Measurements from ENCODE around the gene IRAK2. TPM values are rescaled to one million over a fixed set of nuclear protein-coding genes. Genes with fewer than 3 reads are reported as not detected.

Gene IRAK2
- total RNA-seq, 1 donor from 2014 or later, result 1.5 TPM

DNA sequence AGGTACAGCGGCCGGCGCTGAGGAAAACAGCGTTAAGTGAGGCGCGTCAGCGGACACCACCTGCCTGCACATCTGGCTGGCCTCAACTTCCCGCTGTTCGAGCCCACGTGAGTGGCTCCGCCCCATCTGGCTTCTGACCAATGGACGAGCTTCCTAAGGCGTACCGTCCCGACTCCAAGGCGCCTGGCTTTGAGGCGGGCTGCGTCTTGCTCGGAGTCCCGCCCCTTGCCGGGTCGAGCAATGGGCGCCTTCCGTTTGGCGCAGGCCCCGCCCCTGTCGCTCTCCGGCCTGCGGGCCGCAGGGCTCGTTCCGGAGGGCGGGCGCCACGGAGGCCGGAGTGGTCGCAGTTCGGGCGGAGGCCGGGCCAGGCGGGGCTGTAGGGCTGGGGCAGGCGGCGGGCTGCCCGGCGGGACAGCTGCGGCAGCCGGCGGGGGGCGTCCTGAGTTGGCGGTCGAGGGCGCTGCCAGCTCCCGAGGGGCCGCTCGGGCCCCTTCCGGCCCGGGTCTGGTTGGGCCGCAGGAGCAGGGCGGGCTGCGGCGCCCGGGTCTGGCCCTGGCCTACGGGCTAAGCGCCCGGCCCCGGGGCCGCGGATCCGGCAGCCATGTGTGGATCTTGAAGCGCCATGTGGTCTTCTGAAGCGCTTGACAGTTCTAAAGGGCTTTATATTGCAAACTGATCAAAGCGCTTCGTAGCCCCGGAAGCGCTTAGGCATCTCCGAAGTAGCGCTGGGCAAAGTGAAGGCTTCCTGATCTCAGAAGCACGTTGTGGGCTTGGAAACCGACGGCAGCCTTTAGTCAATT lies 83.7 kb downstream of the IRAK2 start, which contains the start of gene TATDN2:
TATDN2 (plus strand) TSS at position 276 of the 800 bp plus-strand sequence. CDS start 742 bp downstream, outside the sequence.
- H3K4me3 Mint-ChIP-seq (ENCODE audit: unreplicated experiment), result peak within 1 kb of the TSS; percentile 90
- no peak for TF ChIP-seq CTCF (IDR thresholded peaks at IDR 0.05)
- no peaks in the 10 kb centered on the region for H3K9me3 Mint-ChIP-seq (ENCODE audit: unreplicated experiment)
- peak within 1 kb of the TSS; percentile 88 for H3K27ac Mint-ChIP-seq (ENCODE audit: unreplicated experiment)
- DNase-seq (ENCODE audit: extremely low spot score, unreplicated experiment), result peak; percentile 98
- peaks cover 21% of the 10 kb centered on the region for H3K36me3 Mint-ChIP-seq (ENCODE audit: unreplicated experiment)
- no peaks in the 10 kb centered on the region for H3K27me3 Mint-ChIP-seq (ENCODE audit: unreplicated experiment)
- peaks cover 26% of the 10 kb centered on the region for H3K4me1 Mint-ChIP-seq (ENCODE audit: unreplicated experiment)

GRCh38 chr3:10248984-10249748 lies 84.4 kb downstream of the IRAK2 start:
- Mint-ChIP-seq H3K4me3 (ENCODE audit: unreplicated experiment) (peak overlapping the region; percentile 86), H3K27me3 (ENCODE audit: unreplicated experiment) (no peaks in the 10 kb centered on the region)
- DNase-seq (ENCODE audit: extremely low spot score, unreplicated experiment), result no peak

GRCh38 chr3:10249833-10250232 lies 85.1 kb downstream of the IRAK2 start:
- H3K4me1 Mint-ChIP-seq (ENCODE audit: unreplicated experiment), result peaks cover 26% of the 10 kb centered on the region
- H3K4me3 Mint-ChIP-seq (ENCODE audit: unreplicated experiment), result peak overlapping the region; percentile 86
- no peaks in the 10 kb centered on the region for H3K27me3 Mint-ChIP-seq (ENCODE audit: unreplicated experiment)
- no peaks in the 10 kb centered on the region for H3K9me3 Mint-ChIP-seq (ENCODE audit: unreplicated experiment)
- peaks cover 26% of the 10 kb centered on the region for H3K36me3 Mint-ChIP-seq (ENCODE audit: unreplicated experiment)
- peak overlapping the region; percentile 81 for H3K27ac Mint-ChIP-seq (ENCODE audit: unreplicated experiment)
- no peak for DNase-seq (ENCODE audit: extremely low spot score, unreplicated experiment)
- no peak for TF ChIP-seq CTCF (IDR thresholded peaks at IDR 0.05)

More at GRCh38 chr3:10248984-10249748, 84.4 kb downstream of the IRAK2 start:
- Mint-ChIP-seq H3K36me3 (ENCODE audit: unreplicated experiment) (peaks cover 27% of the 10 kb centered on the region), H3K9me3 (ENCODE audit: unreplicated experiment) (no peaks in the 10 kb centered on the region), H3K27ac (ENCODE audit: unreplicated experiment) (peak overlapping the region; percentile 81), H3K4me1 (ENCODE audit: unreplicated experiment) (peaks cover 26% of the 10 kb centered on the region)
- TF ChIP-seq CTCF (IDR thresholded peaks at IDR 0.05), result no peak

- Mint-ChIP-seq H3K36me3 (ENCODE audit: unreplicated experiment) (peaks cover 27% of the 10 kb centered on the region), H3K4me3 (ENCODE audit: unreplicated experiment) (no peak overlapping the region), H3K27ac (ENCODE audit: unreplicated experiment) (no peak overlapping the region), H3K4me1 (ENCODE audit: unreplicated experiment) (peaks cover 26% of the 10 kb centered on the region), H3K27me3 (ENCODE audit: unreplicated experiment) (no peaks in the 10 kb centered on the region), H3K9me3 (ENCODE audit: unreplicated experiment) (no peaks in the 10 kb centered on the region)
- DNase-seq (ENCODE audit: extremely low spot score, unreplicated experiment), result no peak
- no peak for TF ChIP-seq CTCF (IDR thresholded peaks at IDR 0.05)
These were observed 86.3 kb downstream of the IRAK2 start for GRCh38 chr3:10251006-10251405.

GRCh38 chr3:10253731-10254130 lies 89.0 kb downstream of the IRAK2 start:
- Mint-ChIP-seq H3K36me3 (ENCODE audit: unreplicated experiment) (peaks cover 34% of the 10 kb centered on the region), H3K27me3 (ENCODE audit: unreplicated experiment) (no peaks in the 10 kb centered on the region), H3K4me1 (ENCODE audit: unreplicated experiment) (peaks cover 20% of the 10 kb centered on the region), H3K9me3 (ENCODE audit: unreplicated experiment) (no peaks in the 10 kb centered on the region), H3K4me3 (ENCODE audit: unreplicated experiment) (no peak overlapping the region), H3K27ac (ENCODE audit: unreplicated experiment) (no peak overlapping the region)
- DNase-seq (ENCODE audit: extremely low spot score, unreplicated experiment), result no peak
- no peak for TF ChIP-seq CTCF (IDR thresholded peaks at IDR 0.05)
